ENCODE data around the gene BAAT. TPM values are rescaled to one million over a fixed set of nuclear protein-coding genes. Genes with fewer than 3 reads are reported as not detected.

BAAT gene
- total RNA-seq, 3 donors from 2014 or later, result 0.14 TPM; not detected in 2

DNA sequence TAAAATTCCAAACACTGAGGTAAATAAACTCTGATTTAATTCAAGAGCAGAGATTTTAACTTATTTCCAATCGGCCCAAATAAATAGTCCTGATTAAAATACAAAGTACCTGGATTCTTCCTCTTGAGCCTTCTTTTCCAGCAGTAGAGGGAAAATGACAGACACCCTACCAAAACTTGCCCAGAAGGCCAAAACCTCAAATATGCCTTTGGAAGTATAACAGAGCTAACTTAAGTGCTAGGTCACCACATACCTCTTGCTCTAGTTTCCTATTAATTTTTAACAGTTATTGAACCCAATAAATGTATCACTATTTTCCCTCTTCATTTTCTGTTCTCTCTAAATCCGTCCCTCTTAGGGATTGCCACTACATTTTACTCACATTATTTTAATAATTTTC, 1.4 kb downstream of the BAAT start:
- DNase-seq, result no peak
- intact Hi-C loops (cut with DNase I, micrococcal nuclease), result no loop called here
- ATAC-seq, result no peak
- TF ChIP-seq, protein P1, sequence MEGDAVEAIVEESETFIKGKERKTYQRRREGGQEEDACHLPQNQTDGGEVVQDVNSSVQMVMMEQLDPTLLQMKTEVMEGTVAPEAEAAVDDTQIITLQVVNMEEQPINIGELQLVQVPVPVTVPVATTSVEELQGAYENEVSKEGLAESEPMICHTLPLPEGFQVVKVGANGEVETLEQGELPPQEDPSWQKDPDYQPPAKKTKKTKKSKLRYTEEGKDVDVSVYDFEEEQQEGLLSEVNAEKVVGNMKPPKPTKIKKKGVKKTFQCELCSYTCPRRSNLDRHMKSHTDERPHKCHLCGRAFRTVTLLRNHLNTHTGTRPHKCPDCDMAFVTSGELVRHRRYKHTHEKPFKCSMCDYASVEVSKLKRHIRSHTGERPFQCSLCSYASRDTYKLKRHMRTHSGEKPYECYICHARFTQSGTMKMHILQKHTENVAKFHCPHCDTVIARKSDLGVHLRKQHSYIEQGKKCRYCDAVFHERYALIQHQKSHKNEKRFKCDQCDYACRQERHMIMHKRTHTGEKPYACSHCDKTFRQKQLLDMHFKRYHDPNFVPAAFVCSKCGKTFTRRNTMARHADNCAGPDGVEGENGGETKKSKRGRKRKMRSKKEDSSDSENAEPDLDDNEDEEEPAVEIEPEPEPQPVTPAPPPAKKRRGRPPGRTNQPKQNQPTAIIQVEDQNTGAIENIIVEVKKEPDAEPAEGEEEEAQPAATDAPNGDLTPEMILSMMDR (IDR thresholded peaks at IDR 0.05), result no peak
- Histone ChIP-seq H3K4me3 (no peak overlapping the region), H3K36me3 (ENCODE audit: low read depth) (no peaks in the 10 kb centered on the region), H3K9me3 (peaks cover 8% of the 10 kb centered on the region), H3K4me1 (ENCODE audit: low read depth) (no peaks in the 10 kb centered on the region)

DNA sequence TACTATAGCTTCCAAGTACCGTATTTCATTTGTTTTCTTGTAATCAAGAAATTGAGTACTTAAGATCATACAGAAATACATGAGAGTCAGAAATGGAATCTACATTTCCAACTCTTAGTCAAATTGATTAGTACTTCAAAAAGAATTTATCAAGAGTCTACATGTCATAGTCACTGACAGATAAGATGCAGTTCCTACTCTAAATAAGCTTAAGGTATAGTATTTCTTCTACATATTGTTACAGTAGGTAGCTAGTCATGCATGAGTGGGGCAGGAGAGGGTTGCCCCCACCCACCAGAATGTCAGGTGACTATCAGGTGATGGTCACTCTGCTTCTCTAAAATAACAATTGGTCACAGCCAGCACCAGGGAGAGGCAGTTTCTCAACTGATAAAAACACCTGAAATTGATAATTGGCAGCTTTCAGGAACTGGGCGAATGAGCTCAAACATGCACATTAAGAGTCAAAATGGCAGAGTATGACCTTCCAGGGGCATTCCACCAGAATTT, 2.9 kb downstream of the BAAT start:
- Histone ChIP-seq H3K4me3 (no peak overlapping the region), H3K9me3 (peaks cover 8% of the 10 kb centered on the region), H3K36me3 (ENCODE audit: low read depth) (no peaks in the 10 kb centered on the region), H3K4me1 (ENCODE audit: low read depth) (no peaks in the 10 kb centered on the region)
- intact Hi-C loops (cut with DNase I, micrococcal nuclease), result no loop called here
- ATAC-seq, result no peak
- DNase-seq, result no peak
- TF ChIP-seq, protein P1 (IDR thresholded peaks at IDR 0.05), result no peak

GRCh38 chr9:101381118-101381517, 3.7 kb downstream of the BAAT start:
- intact Hi-C loops (cut with DNase I, micrococcal nuclease), result no loop called here
- ATAC-seq (no peak), DNase-seq (no peak)
- H3K36me3 ChIP-seq (ENCODE audit: low read depth), result no peaks in the 10 kb centered on the region
- TF ChIP-seq, protein P1 (IDR thresholded peaks at IDR 0.05), result no peak
- H3K9me3 ChIP-seq, result peaks cover 8% of the 10 kb centered on the region
- no peak overlapping the region for H3K4me3 ChIP-seq
- no peaks in the 10 kb centered on the region for H3K4me1 ChIP-seq (ENCODE audit: low read depth)

- ATAC-seq (no peak), DNase-seq (no peak)
- intact Hi-C loops (cut with DNase I, micrococcal nuclease), result no loop called here
- no peak overlapping the region for H3K4me3 ChIP-seq
- peaks cover 8% of the 10 kb centered on the region for H3K9me3 ChIP-seq
- TF ChIP-seq, protein P1 (IDR thresholded peaks at IDR 0.05), result no peak
- no peaks in the 10 kb centered on the region for H3K36me3 ChIP-seq (ENCODE audit: low read depth)
- H3K4me1 ChIP-seq (ENCODE audit: low read depth), result no peaks in the 10 kb centered on the region
These were observed 4.5 kb downstream of the BAAT start for GRCh38 chr9:101380295-101380694.

- H3K4me1 ChIP-seq (ENCODE audit: low read depth), result no peaks in the 10 kb centered on the region
These were observed 8.5 kb downstream of the BAAT start for GRCh38 chr9:101376111-101376848.

More at GRCh38 chr9:101376111-101376848, 8.5 kb downstream of the BAAT start:
- Histone ChIP-seq H3K36me3 (ENCODE audit: low read depth) (no peaks in the 10 kb centered on the region), H3K9me3 (no peaks in the 10 kb centered on the region), H3K4me3 (no peak overlapping the region)
- ATAC-seq (no peak), DNase-seq (no peak)
- intact Hi-C loops (cut with DNase I, micrococcal nuclease), result no loop called here
- TF ChIP-seq, protein P1 (IDR thresholded peaks at IDR 0.05), result no peak
